ENCODE data around the gene NOX3.

The NOX3 gene

GRCh38 chr6:155448668-155449449 lies 6.8 kb downstream of the NOX3 start:
- H3K4me3 ChIP-seq (ENCODE audit: low read length) = no peak overlapping the region
- no peak for TF ChIP-seq ZNF274 (IDR thresholded peaks at IDR 0.05; ENCODE audit: low read depth, low read length)

- H3K4me3 ChIP-seq (ENCODE audit: low read length) = no peak overlapping the region
Measured at GRCh38 chr6:155447949-155448348, 7.7 kb downstream of the NOX3 start.

GRCh38 chr6:155444952-155445903 lies 10.4 kb downstream of the NOX3 start:
- no peak for TF ChIP-seq ZNF274 (IDR thresholded peaks at IDR 0.05; ENCODE audit: low read depth, low read length)
- H3K4me3 ChIP-seq (ENCODE audit: low read length) = no peak overlapping the region

More at GRCh38 chr6:155447949-155448348, 7.7 kb downstream of the NOX3 start:
- TF ChIP-seq ZNF274 (IDR thresholded peaks at IDR 0.05; ENCODE audit: low read depth, low read length) = no peak

- no peak for TF ChIP-seq ZNF274 (IDR thresholded peaks at IDR 0.05; ENCODE audit: low read depth, low read length)
- H3K4me3 ChIP-seq (ENCODE audit: low read length) = no peak overlapping the region
Measured at GRCh38 chr6:155444120-155444917, 11.3 kb downstream of the NOX3 start.

GRCh38 chr6:155443168-155443567 lies 12.5 kb downstream of the NOX3 start:
- H3K4me3 ChIP-seq (ENCODE audit: low read length) = no peak overlapping the region
- no peak for TF ChIP-seq ZNF274 (IDR thresholded peaks at IDR 0.05; ENCODE audit: low read depth, low read length)

- TF ChIP-seq ZNF274 (IDR thresholded peaks at IDR 0.05; ENCODE audit: low read depth, low read length) = no peak
- H3K4me3 ChIP-seq (ENCODE audit: low read length) = no peak overlapping the region
Measured at GRCh38 chr6:155442562-155442961, 13.1 kb downstream of the NOX3 start.

- no peak for TF ChIP-seq ZNF274 (IDR thresholded peaks at IDR 0.05; ENCODE audit: low read depth, low read length)
- no peak overlapping the region for H3K4me3 ChIP-seq (ENCODE audit: low read length)
Measured at GRCh38 chr6:155441112-155441465, 14.6 kb downstream of the NOX3 start.

- no peak for TF ChIP-seq ZNF274 (IDR thresholded peaks at IDR 0.05; ENCODE audit: low read depth, low read length)
- H3K4me3 ChIP-seq (ENCODE audit: low read length) = no peak overlapping the region
Measured at GRCh38 chr6:155440398-155441111, 15.1 kb downstream of the NOX3 start.

GRCh38 chr6:155439376-155439775 lies 16.3 kb downstream of the NOX3 start:
- TF ChIP-seq ZNF274 (IDR thresholded peaks at IDR 0.05; ENCODE audit: low read depth, low read length) = no peak
- H3K4me3 ChIP-seq (ENCODE audit: low read length) = no peak overlapping the region

- H3K4me3 ChIP-seq (ENCODE audit: low read length) = no peak overlapping the region
- TF ChIP-seq ZNF274 (IDR thresholded peaks at IDR 0.05; ENCODE audit: low read depth, low read length) = no peak
Measured at GRCh38 chr6:155436981-155437749, 18.5 kb downstream of the NOX3 start.

- H3K4me3 ChIP-seq (ENCODE audit: low read length) = no peak overlapping the region
- TF ChIP-seq ZNF274 (IDR thresholded peaks at IDR 0.05; ENCODE audit: low read depth, low read length) = no peak
Measured at GRCh38 chr6:155434829-155435423, 20.7 kb downstream of the NOX3 start.

GRCh38 chr6:155434096-155434495 lies 21.5 kb downstream of the NOX3 start:
- TF ChIP-seq ZNF274 (IDR thresholded peaks at IDR 0.05; ENCODE audit: low read depth, low read length) = no peak
- H3K4me3 ChIP-seq (ENCODE audit: low read length) = no peak overlapping the region

Data from GM08714 (cell line).